Measurements from ENCODE around the gene LYPD5.

- TF ChIP-seq CTCF (IDR thresholded peaks at IDR 0.05) (no peak), POLR2A (IDR thresholded peaks at IDR 0.05) (no peak)
These were observed 34.9 kb downstream of the LYPD5 start for GRCh38 chr19:43767316-43767715.
